RWPE1 (cell line): ENCODE data around the gene ACSM3.
"Not testable (repeated sequence)": the region's sequence is repeated elsewhere in the genome, so short reads cannot be mapped to it uniquely, and the experiment has no call there.

Experiments
- CTCF ChIA-PET: fragments of 350-600 bp; sonication (Branson Sonifier 250); formaldehyde crosslinking; extraction: SDS; loops from one replicate; lab custom pipeline; 2021; lab: Yijun Ruan, JAX
- POLR2A ChIA-PET: fragments of 400-600 bp; formaldehyde crosslinking; extraction: SDS; loops from one replicate; lab custom pipeline; 2020; ENCODE audit warnings: antibody characterized with exemption; ENCODE audit not compliant: low non-redundant PET; lab: Yijun Ruan, JAX
- DNase-seq: peaks from one replicate; pipeline ENCODE4 v3.0.0; 2012; ENCODE audit warnings: low spot score
- H3K27ac ChIP-seq: fragments of 450-650 bp; 2 replicates; pipeline ENCODE4 v1.5.1; 2017
- CTCF ChIP-seq: fragments of 450-650 bp; conservative IDR thresholded peaks from 2 replicates; pipeline ENCODE4 v1.5.1; 2017; ENCODE audit warnings: low read depth, mild to moderate bottlenecking

The ACSM3 gene

GRCh38 chr16:20798364-20798763 is 34.5 kb downstream of the ACSM3 start:
- DNase-seq: no peak
- POLR2A ChIA-PET: no interaction called here

DNA sequence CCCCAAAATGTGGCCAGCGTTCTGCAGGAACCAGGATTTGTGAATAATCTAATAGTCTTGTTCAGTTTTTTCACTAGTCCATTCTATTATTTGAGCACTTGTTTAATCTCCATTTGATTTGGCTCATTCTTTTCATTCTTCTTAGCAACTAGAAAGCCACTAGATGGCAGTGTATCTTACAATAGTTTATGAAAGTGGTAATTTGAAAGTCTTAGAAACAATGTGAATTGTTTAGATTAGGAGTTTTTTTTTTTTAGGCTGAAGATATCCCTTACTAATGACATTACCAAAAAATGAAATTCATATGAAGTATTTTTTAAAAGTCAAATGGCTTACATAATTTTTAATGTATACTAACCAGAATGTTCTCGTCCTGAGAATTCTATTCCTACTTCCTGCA is 35.8 kb downstream of the ACSM3 start:
- DNase-seq: no peak
- POLR2A ChIA-PET: no interaction called here
- TF ChIP-seq CTCF: peak; percentile 36
- CTCF ChIA-PET: interaction anchor here (0.6 to 0.7 kb wide), 2 partner anchors 161 to 1825 kb away, joined by 3 to 5 read pairs; no protein-coding TSS in a partner anchor
- no peak overlapping the region for H3K27ac ChIP-seq

More at GRCh38 chr16:20798364-20798763, 34.5 kb downstream of the ACSM3 start:
- TF ChIP-seq CTCF: no peak
- H3K27ac ChIP-seq: no peak overlapping the region
- CTCF ChIA-PET: no interaction called here

DNA sequence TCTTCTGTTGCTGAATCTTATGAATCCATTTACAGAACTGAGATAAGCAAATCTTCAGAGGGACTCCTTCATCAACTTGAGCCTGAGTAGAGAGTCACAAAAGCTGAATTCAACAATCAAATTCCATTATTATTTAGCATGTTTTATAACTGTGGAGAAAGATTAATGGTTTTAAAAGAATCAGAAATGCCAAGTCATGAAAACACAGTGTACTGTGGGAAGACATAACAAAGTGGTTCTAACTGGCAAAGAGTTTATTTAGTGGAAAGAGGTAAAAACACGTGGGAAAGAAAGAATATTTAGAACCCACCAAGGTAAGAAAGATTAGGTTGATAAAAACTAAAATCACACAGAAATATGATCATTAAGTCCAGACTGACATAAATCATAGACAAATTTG is 37.5 kb downstream of the ACSM3 start:
- POLR2A ChIA-PET: no interaction called here
- no peak for TF ChIP-seq CTCF
- CTCF ChIA-PET: interaction anchor here (0.7 kb wide), 1 partner anchor 713 kb away, joined by 8 read pairs; no protein-coding TSS in a partner anchor
- H3K27ac ChIP-seq: no peak overlapping the region
- no peak for DNase-seq

DNA sequence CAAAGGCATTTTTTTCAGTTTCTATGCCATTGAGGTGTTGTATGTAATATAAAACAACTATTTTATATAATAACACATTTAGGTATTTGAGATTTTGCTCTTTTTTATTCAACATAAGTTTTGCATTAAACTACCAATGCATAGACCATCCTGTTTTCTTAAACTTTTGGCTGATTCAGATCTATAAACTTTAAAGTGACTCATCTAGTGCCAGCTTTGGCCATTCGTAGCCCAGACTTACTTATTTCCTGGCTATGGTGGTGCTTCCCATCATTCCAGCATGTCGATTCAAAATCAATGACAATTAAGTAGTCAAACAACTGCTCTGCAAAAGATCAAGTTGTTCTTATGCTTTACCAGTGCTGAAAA is 39.4 kb downstream of the ACSM3 start:
- no peak for TF ChIP-seq CTCF
- POLR2A ChIA-PET: no interaction called here
- DNase-seq: no peak
- H3K27ac ChIP-seq: no peak overlapping the region
- CTCF ChIA-PET: no interaction called here

DNA sequence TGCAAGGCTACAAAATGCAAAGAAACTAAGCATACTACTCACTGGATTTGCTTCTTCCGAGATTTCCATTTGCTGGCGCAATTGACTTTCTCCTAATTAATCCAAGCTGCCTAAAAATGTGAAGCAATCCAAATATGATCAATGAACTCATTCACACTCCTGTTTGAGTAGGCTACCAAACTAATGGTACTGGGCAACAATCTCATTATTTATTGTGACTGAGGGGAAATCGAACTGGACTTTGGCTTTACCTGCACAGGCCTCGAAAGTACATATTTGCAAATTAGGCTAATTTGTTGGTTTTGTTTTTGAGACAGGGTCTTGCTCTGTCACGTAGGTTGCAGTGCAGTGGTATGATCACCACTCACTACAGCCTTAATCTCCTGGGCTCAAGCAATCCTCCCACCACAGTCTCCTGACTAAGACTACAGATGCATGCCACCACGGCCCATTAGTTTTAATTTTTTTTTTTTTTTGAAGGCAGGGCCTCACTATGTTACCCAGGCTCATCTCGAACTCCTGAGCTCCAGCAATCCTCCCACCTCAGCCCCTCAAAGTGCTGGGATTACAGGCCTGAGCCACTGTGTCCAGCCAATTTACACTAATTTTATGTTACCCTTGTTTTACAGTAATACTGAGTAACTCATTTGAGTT is 39.9 kb downstream of the ACSM3 start:
- CTCF ChIA-PET: no interaction called here
- H3K27ac ChIP-seq: no peak overlapping the region
- no peak for TF ChIP-seq CTCF
- POLR2A ChIA-PET: no interaction called here
- no peak for DNase-seq

DNA sequence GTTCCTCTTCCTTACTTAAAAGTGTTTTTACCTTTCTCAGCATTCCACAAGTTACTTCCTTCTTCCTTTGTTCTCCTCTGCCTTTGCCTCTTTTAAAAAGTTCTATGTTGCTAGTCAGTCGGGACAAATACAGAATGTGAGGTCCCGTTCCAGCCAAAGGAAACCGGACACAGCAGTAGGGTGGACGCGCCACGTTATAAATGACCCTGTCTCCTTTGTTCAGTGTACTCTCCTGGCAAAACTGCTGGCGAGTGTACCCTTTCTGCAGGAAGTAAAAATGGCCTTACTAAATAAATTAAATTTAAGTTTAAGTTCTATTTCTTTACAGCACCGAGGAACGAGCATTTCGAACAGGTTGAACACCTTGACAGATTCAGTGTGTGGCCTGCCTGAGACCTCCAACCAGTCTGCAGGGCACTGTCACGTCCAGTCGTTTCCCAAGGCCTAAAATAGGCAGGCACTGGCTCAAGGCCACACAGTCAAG is 41.9 kb downstream of the ACSM3 start:
- H3K27ac ChIP-seq: peak overlapping the region; percentile 98
- CTCF ChIA-PET: interaction anchor here (0.7 to 1.2 kb wide), 2 partner anchors 244 to 495 kb away, joined by 3 read pairs; no protein-coding TSS in a partner anchor
- not testable (repeated sequence) for DNase-seq
- POLR2A ChIA-PET: interaction anchor here (0.7 to 1.2 kb wide), 2 partner anchors 41 to 339 kb away, joined by 3 to 5 read pairs; no protein-coding TSS in a partner anchor
